GM19099 (cell line): ENCODE data around the gene CHD5.

Experiments used
- POLR2A ChIP-seq: IDR thresholded peaks from 3 replicates; pipeline ENCODE4 v1.6.1; 2011; ENCODE audit warnings: low read depth; ENCODE audit not compliant: insufficient read length; ENCODE audit errors: extremely low read depth

The CHD5 gene

GRCh38 chr1:6065093-6065858, 114.8 kb downstream of the CHD5 start:
- TF ChIP-seq POLR2A, result no peak

- no peak for TF ChIP-seq POLR2A
Observed at GRCh38 chr1:6062670-6063069, 117.5 kb downstream of the CHD5 start.

GRCh38 chr1:6059866-6060265, 120.3 kb downstream of the CHD5 start:
- no peak for TF ChIP-seq POLR2A

GRCh38 chr1:6057170-6057845, 122.8 kb downstream of the CHD5 start:
- no peak for TF ChIP-seq POLR2A

- TF ChIP-seq POLR2A, result no peak
Observed at GRCh38 chr1:6056572-6056948, 123.6 kb downstream of the CHD5 start.

GRCh38 chr1:6054596-6054995, 125.5 kb downstream of the CHD5 start:
- TF ChIP-seq POLR2A, result no peak

- TF ChIP-seq POLR2A, result no peak
Observed at GRCh38 chr1:6053206-6053546, 126.9 kb downstream of the CHD5 start.

- TF ChIP-seq POLR2A, result no peak
Observed at GRCh38 chr1:6052543-6053205, 127.4 kb downstream of the CHD5 start.
